Endothelial cell of umbilical vein (primary cell): Measurements from ENCODE around the gene ADARB1. TPM values are rescaled to one million over a fixed set of nuclear protein-coding genes. Genes with fewer than 3 reads are reported as not detected.

Experiments
- BruUV-seq: library from RNA; stranded (reverse); fragments of 400-500 nt; replicated peaks from 2 replicates; lab custom pipeline; 2021; lab: Mats Ljungman, UMichigan
- CTCF ChIA-PET: fragments of 300-600, 350-600 bp; sonication (Branson Sonifier 250); formaldehyde crosslinking; loops from one replicate; lab custom pipeline; 2021; ENCODE audit warnings: antibody characterized with exemption, inconsistent platforms; lab: Charles Lee
- POLR2A ChIA-PET: fragments of 300-600, 350-600 bp; sonication (Branson Sonifier 250); formaldehyde crosslinking; loops from one replicate; lab custom pipeline; 2021; ENCODE audit warnings: antibody characterized with exemption, inconsistent platforms; lab: Charles Lee
- DNase-seq: peaks from one replicate; pipeline ENCODE4 v3.0.0-alpha.2; 2011; ENCODE audit warnings: low read depth, low spot score
- FAIRE-seq: peaks from 2 replicates; lab custom pipeline; 2011; peaks lifted over from hg19 to GRCh38; lab: Jason Lieb, UNC
- H2AFZ ChIP-seq: 2 replicates; pipeline ENCODE4 v1.6.0; 2012; ENCODE audit warnings: low read depth, low read length, control low read depth, inconsistent platforms
- H3K27ac ChIP-seq: 2 replicates; pipeline ENCODE4 v1.5.1; 2011; ENCODE audit warnings: low read depth, mild to moderate bottlenecking, control low read depth, low read length, moderate library complexity; ENCODE audit not compliant: insufficient read depth
- H3K27me3 ChIP-seq, 2 experiments: 2 replicates each; pipeline versions ENCODE4 v1.6.0 to v1.6.1; 2011; ENCODE audit warnings: low read length in 2 of 2, mixed read lengths in 1 of 2; ENCODE audit not compliant: control insufficient read depth in 2 of 2, insufficient read depth in 2 of 2
- H3K36me3 ChIP-seq, 2 experiments: 2 replicates in 1 of 2; 3 replicates in 1 of 2; pipeline ENCODE4 v1.5.1; 2011; ENCODE audit warnings: low read length in 2 of 2, mild to moderate bottlenecking in 1 of 2, moderate library complexity in 1 of 2; ENCODE audit not compliant: control insufficient read depth in 2 of 2, insufficient read depth in 2 of 2; ENCODE audit errors: extremely low read depth in 1 of 2
- H3K4me1 ChIP-seq: 3 replicates; pipeline ENCODE4 v1.5.1; 2011; ENCODE audit warnings: mild to moderate bottlenecking, low read length; ENCODE audit not compliant: control insufficient read depth, insufficient read depth; ENCODE audit errors: extremely low read depth
- H3K4me2 ChIP-seq: 2 replicates; pipeline ENCODE4 v1.6.1; 2011; ENCODE audit warnings: low read length, control low read depth, mixed read lengths; ENCODE audit not compliant: insufficient read depth
- H3K4me3 ChIP-seq, 3 experiments: fragments of 200-600 bp in 1 of 3; sonication (generic), shearing (Covaris generic) in 1 of 3; replicated peaks in 1 of 3; 2 replicates each; pipeline ENCODE4 v1.5.1; 2011 to 2016; ENCODE audit warnings: control low read depth in 3 of 3, low read length in 3 of 3, mild to moderate bottlenecking in 2 of 3, inconsistent platforms in 1 of 3, low read depth in 1 of 3, moderate library complexity in 1 of 3; ENCODE audit not compliant: insufficient read depth in 1 of 3
- H3K79me2 ChIP-seq: 2 replicates; pipeline ENCODE4 v1.6.0; 2012; ENCODE audit warnings: low read length, inconsistent platforms; ENCODE audit not compliant: control insufficient read depth, insufficient read depth
- H3K9ac ChIP-seq: replicated peaks from 2 replicates; pipeline ENCODE3; 2011; ENCODE audit warnings: low read length, control low read depth; ENCODE audit not compliant: insufficient read depth; ENCODE audit errors: extremely low read depth
- H3K9me1 ChIP-seq: replicated peaks from 3 replicates; pipeline ENCODE4 v1.6.0; 2011; ENCODE audit warnings: mild to moderate bottlenecking, low read length; ENCODE audit not compliant: control insufficient read depth, insufficient read depth; ENCODE audit errors: extremely low read depth
- H3K9me3 ChIP-seq: replicated peaks from 2 replicates; pipeline ENCODE4 v1.5.1; 2012; ENCODE audit warnings: low read length, inconsistent platforms; ENCODE audit not compliant: control insufficient read depth, insufficient read depth
- H4K20me1 ChIP-seq: replicated peaks from 2 replicates; pipeline ENCODE3; 2011; ENCODE audit warnings: mild to moderate bottlenecking, low read length; ENCODE audit not compliant: control insufficient read depth, insufficient read depth; ENCODE audit errors: extremely low read depth
- EZH2 ChIP-seq: IDR thresholded peaks from 2 replicates; pipeline ENCODE4 v1.6.1; 2012; ENCODE audit warnings: borderline replicate concordance, low read depth, mild to moderate bottlenecking, moderate library complexity, low read length, inconsistent platforms; ENCODE audit not compliant: severe bottlenecking
- FOS ChIP-seq: IDR thresholded peaks from 2 replicates; pipeline ENCODE4 v1.6.1; 2011; ENCODE audit warnings: mild to moderate bottlenecking, low read length, moderate library complexity, borderline replicate concordance; ENCODE audit not compliant: insufficient read depth
- GATA2 ChIP-seq: IDR thresholded peaks from 2 replicates; pipeline ENCODE4 v1.7.0; 2011; ENCODE audit warnings: low read depth, mild to moderate bottlenecking, moderate library complexity, mixed read lengths, low read length; ENCODE audit not compliant: insufficient read length, insufficient read depth
- JUN ChIP-seq: IDR thresholded peaks from 2 replicates; pipeline ENCODE4 v1.6.1; 2011; ENCODE audit warnings: borderline replicate concordance, low read depth; ENCODE audit not compliant: insufficient read length, insufficient read depth
- MAX ChIP-seq: IDR thresholded peaks from 2 replicates; pipeline ENCODE4 v1.6.1; 2011; ENCODE audit not compliant: insufficient read depth, insufficient read length
- MYC ChIP-seq: IDR thresholded peaks from one replicate; pipeline ENCODE4 v1.6.1; 2011; ENCODE audit warnings: mild to moderate bottlenecking, low read depth, low read length
- POLR2A ChIP-seq: IDR thresholded peaks from 2 replicates; pipeline ENCODE4 v1.6.1; 2012; ENCODE audit warnings: low read depth, mild to moderate bottlenecking, control low read depth, low read length
- POLR2AphosphoS5 ChIP-seq: IDR thresholded peaks from 2 replicates; pipeline ENCODE4 v1.6.1; 2012; ENCODE audit warnings: low read depth, mild to moderate bottlenecking, control low read depth, low read length, moderate library complexity; ENCODE audit not compliant: insufficient read depth
- dilution Hi-C: fragments of 300-500 bp; cut with MboI; formaldehyde crosslinking; loops from one replicate; pipeline ENCODE4 v1.15.0; 2019; ENCODE audit warnings: low sequenced_read_pairs; ENCODE audit not compliant: extremely low pct_ligation_motif_present
- intact Hi-C: fragments of 100-400 bp; cut with micrococcal nuclease; formaldehyde crosslinking; loops from one replicate; pipeline ENCODE4 v1.10.0; 2022
- polyA plus RNA-seq, 4 experiments: library from polyadenylated mRNA; depleted of rRNA in 3 of 4; stranded (reverse) in 3 of 4; unstranded in 1 of 4; fragments of >200 nt; gene quantifications; 2 replicates each; pipeline versions ENCODE4 v1.2.1 to v1.2.3, GENCODE V29; 2011 to 2012; ENCODE audit warnings: missing spikeins in 1 of 4
- total RNA-seq: library from RNA; stranded (reverse); gene quantifications from 2 replicates; pipeline ENCODE4 v1.2.3, GENCODE V29; 2021
- TF ChIP-seq, protein P1 (sequence below), 2 donors: IDR thresholded peaks; 1 replicate in 1 of 2; 2 replicates in 1 of 2; pipeline ENCODE4 v1.5.1; 2011; ENCODE audit warnings: low read length in 2 of 2, mild to moderate bottlenecking in 2 of 2, moderate library complexity in 2 of 2, control low read depth in 1 of 2, inconsistent platforms in 1 of 2, low read depth in 1 of 2; ENCODE audit not compliant: insufficient read depth in 1 of 2; ENCODE audit errors: extremely low read depth in 1 of 2

Gene ADARB1
- total and polyA plus RNA-seq, 2 donors (not counting 3 experiments of a cell fraction or from before 2014, with no cell fraction given): 32.5 to 54.3 TPM

GRCh38 chr21:45050345-45050796 is 24.0 kb upstream of the ADARB1 start:
- no peak overlapping the region for H3K4me2 ChIP-seq
- no peaks in the 10 kb centered on the region for H3K36me3 ChIP-seq
- intact Hi-C loops (no loop called here), dilution Hi-C loops (no loop called here)
- no TSS peak for BruUV-seq
- peaks cover 2 to 5% of the 10 kb centered on the region in 2 experiments for H3K27me3 ChIP-seq
- H3K4me1 ChIP-seq: no peaks in the 10 kb centered on the region
- no peak overlapping the region for H3K4me3 ChIP-seq
- no peak for DNase-seq
- H2AFZ ChIP-seq: no peak overlapping the region
- H3K79me2 ChIP-seq: no peaks in the 10 kb centered on the region
- FAIRE-seq: no peak
- no peaks in the 10 kb centered on the region for H3K9me1 ChIP-seq
- H3K27ac ChIP-seq: no peak overlapping the region
- CTCF ChIA-PET: interaction anchor here (0.9 to 1.5 kb wide), 4 partner anchors 21 to 86 kb away, joined by 3 to 6 read pairs (median 4); no protein-coding TSS in a partner anchor
- H3K9me3 ChIP-seq: no peaks in the 10 kb centered on the region
- POLR2A ChIA-PET: no interaction called here
- TF ChIP-seq JUN (no peak), MYC (no peak), FOS (no peak), GATA2 (no peak), POLR2AphosphoS5 (no peak), EZH2 (no peak), POLR2A (no peak), MAX (no peak)
- TF ChIP-seq, protein P1, sequence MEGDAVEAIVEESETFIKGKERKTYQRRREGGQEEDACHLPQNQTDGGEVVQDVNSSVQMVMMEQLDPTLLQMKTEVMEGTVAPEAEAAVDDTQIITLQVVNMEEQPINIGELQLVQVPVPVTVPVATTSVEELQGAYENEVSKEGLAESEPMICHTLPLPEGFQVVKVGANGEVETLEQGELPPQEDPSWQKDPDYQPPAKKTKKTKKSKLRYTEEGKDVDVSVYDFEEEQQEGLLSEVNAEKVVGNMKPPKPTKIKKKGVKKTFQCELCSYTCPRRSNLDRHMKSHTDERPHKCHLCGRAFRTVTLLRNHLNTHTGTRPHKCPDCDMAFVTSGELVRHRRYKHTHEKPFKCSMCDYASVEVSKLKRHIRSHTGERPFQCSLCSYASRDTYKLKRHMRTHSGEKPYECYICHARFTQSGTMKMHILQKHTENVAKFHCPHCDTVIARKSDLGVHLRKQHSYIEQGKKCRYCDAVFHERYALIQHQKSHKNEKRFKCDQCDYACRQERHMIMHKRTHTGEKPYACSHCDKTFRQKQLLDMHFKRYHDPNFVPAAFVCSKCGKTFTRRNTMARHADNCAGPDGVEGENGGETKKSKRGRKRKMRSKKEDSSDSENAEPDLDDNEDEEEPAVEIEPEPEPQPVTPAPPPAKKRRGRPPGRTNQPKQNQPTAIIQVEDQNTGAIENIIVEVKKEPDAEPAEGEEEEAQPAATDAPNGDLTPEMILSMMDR (IDR thresholded peaks at IDR 0.05; ENCODE audit: extremely low read depth in 1 of 2, insufficient read depth in 1 of 2, low read depth in 1 of 2, low read length in 2 of 2): no peak
- H3K9ac ChIP-seq: no peak overlapping the region
- no peaks in the 10 kb centered on the region for H4K20me1 ChIP-seq
